Mucosa of gallbladder (tissue), 1 donor: ENCODE measurements around the gene CIT. TPM values are rescaled to one million over a fixed set of nuclear protein-coding genes. Genes with fewer than 3 reads are reported as not detected.

Experiments
- DNase-seq: peaks from one replicate; pipeline ENCODE4 v3.0.0-alpha.2; 2020; ENCODE audit warnings: low spot score
- total RNA-seq: library from RNA; stranded (reverse); gene quantifications from one replicate; pipeline ENCODE4 v1.2.1, GENCODE V29; 2021
- donor health status: DM: no; HTN: no; CAD: no.

CIT gene
- total RNA-seq, 1 donor from 2014 or later: 4.4 TPM

DNA sequence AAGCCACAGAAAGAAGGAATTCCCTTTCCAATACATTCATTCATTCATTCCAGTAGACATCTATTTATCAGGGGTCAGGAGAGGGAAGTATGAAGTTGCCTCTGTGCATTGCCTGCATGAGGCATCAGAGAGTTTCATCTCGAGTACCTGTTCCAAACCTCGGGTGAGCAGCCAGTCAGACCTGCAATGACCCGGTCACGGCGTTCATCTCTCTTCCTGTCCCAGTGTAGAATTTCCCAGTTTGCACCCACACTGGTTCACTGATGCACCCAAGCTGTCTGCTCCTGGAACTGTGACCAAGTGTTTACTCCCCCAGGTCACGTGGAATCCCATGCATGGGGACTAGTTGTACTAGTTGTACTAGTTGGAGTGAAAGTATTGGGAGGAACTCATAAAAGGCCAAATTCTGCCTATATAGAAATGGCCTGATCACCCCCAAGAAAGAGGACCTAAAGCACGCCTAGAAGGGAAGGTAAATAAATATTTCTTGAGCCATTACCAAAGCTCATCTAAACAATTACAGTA is 231.5 kb downstream of the CIT start:
- no peak for DNase-seq

DNA sequence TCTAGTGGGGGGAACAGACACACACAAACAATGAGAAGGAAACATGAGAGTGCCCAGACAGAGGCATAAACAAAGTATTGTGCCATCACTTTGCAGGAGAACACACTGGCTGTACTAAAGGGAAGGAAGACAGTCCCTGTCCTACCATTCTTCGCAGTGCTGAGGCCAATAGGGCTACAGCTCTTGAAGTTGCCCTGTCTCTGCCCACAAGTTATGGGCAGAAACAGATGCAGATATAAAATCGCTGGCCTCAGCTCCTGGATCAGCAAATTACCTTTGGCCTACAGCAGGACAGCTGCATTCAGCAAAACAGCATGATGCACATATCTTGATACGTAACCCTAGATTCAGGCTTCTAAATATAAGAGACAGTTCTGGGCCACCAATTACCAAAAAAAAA is 232.2 kb downstream of the CIT start:
- DNase-seq: no peak

DNA sequence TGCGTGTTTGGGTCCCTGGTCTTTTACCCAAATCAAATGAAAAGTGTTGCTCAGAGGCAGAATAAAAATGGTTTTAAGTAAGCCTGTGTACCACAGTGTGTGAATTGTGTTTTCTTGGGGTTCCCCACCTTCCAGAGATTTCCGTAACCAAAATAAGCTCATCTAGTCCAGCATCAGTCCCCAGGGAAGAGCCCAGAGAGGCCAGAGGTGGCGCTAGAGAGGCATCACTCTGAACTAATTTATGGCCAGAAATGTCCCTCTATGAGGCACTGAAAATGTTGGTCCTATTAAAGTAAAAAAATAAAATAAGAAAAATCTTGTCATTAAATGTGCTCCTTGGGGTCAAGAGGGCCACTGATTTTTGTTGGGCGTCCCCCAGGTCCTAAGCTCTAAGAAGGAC is 234.1 kb downstream of the CIT start:
- DNase-seq: no peak

Other genes starting within 250 kb of the CIT start
- 51.8 TPM for gene PRKAB1, start 209.2 kb downstream of the CIT start, total RNA-seq
- gene BICDL1, start 111.9 kb upstream of the CIT start, total RNA-seq: 26.7 TPM
- gene RAB35, start 239.4 kb upstream of the CIT start, total RNA-seq: 53.1 TPM